HepG2 (cell line): ENCODE measurements around the gene SCN9A. TPM values are rescaled to one million over a fixed set of nuclear protein-coding genes. Genes with fewer than 3 reads are reported as not detected.

Source experiments
- CENPT ChIP-seq: sonication (generic); formaldehyde crosslinking; IDR thresholded peaks from 2 replicates; pipeline ENCODE4 v1.8.0; 2022; ENCODE audit warnings: low read depth, mild to moderate bottlenecking, moderate library complexity, missing genetic modification reagents
- CREM ChIP-seq, 2 experiments: sonication (generic) in 1 of 2; formaldehyde crosslinking in 1 of 2; IDR thresholded peaks; 2 replicates each; pipeline versions ENCODE4 v1.4.0 to v1.6.1; 2016 to 2020; ENCODE audit warnings: antibody characterized with exemption in 1 of 2, mild to moderate bottlenecking in 1 of 2, missing genetic modification reagents in 1 of 2
- DMAP1 ChIP-seq: IDR thresholded peaks from 2 replicates; pipeline ENCODE4 v1.6.1; 2016
- HDAC1 ChIP-seq: sonication (generic); formaldehyde crosslinking; IDR thresholded peaks from 2 replicates; pipeline ENCODE4 v1.5.1; 2020; ENCODE audit warnings: mild to moderate bottlenecking, missing genetic modification reagents
- HDAC6 ChIP-seq: fragments of 200-600 bp; sonication (generic); IDR thresholded peaks from 2 replicates; pipeline ENCODE4 v1.7.0; 2017; ENCODE audit warnings: mild to moderate bottlenecking, antibody characterized with exemption, low read length, low read depth
- MTA1 ChIP-seq: sonication (generic); formaldehyde crosslinking; IDR thresholded peaks from 2 replicates; pipeline ENCODE4 v1.4.0; 2020; ENCODE audit warnings: missing genetic modification reagents, mild to moderate bottlenecking, borderline replicate concordance
- MXI1 ChIP-seq: IDR thresholded peaks from 3 replicates; pipeline ENCODE4 v1.6.1; 2012; ENCODE audit warnings: low read depth, low read length, inconsistent platforms, borderline replicate concordance
- PRPF4 ChIP-seq: fragments of 200-400 bp; formaldehyde crosslinking; IDR thresholded peaks from 2 replicates; pipeline ENCODE4 v1.6.1; 2016; ENCODE audit warnings: low read length, low read depth; ENCODE audit not compliant: poor library complexity, severe bottlenecking
- SKIL ChIP-seq: sonication (generic); formaldehyde crosslinking; IDR thresholded peaks from 2 replicates; pipeline ENCODE4 v1.8.0; 2022; ENCODE audit warnings: missing genetic modification reagents, mild to moderate bottlenecking, moderate library complexity, borderline replicate concordance
- SNAI1 ChIP-seq: sonication (generic); formaldehyde crosslinking; IDR thresholded peaks from 2 replicates; pipeline ENCODE4 v1.5.0; 2020; ENCODE audit warnings: mild to moderate bottlenecking, missing genetic modification reagents, borderline replicate concordance
- SP1 ChIP-seq, 2 experiments: fragments of 450-650 bp in 1 of 2; sonication (generic) in 1 of 2; formaldehyde crosslinking in 1 of 2; IDR thresholded peaks; 2 replicates each; pipeline versions ENCODE4 v1.4.0 to v1.6.1; 2016 to 2020; ENCODE audit warnings: missing genetic modification reagents in 1 of 2
- SP140L ChIP-seq: sonication (generic); formaldehyde crosslinking; IDR thresholded peaks from 2 replicates; pipeline ENCODE4 v1.4.0; 2020; ENCODE audit warnings: missing genetic modification reagents, borderline replicate concordance
- SRF ChIP-seq: IDR thresholded peaks from 2 replicates; pipeline ENCODE4 v1.6.1; 2011; ENCODE audit warnings: mild to moderate bottlenecking, low read depth, low read length, moderate library complexity
- ZBTB26 ChIP-seq: IDR thresholded peaks from 2 replicates; pipeline ENCODE4 v1.6.1; 2016; ENCODE audit warnings: missing compliant biosample characterization, missing genetic modification reagents, borderline replicate concordance
- ZMYM3 ChIP-seq: sonication (generic); formaldehyde crosslinking; IDR thresholded peaks from 2 replicates; pipeline ENCODE4 v1.5.1; 2020; ENCODE audit warnings: mild to moderate bottlenecking, missing genetic modification reagents
- ZNF343 ChIP-seq: sonication (generic); formaldehyde crosslinking; IDR thresholded peaks from 2 replicates; pipeline ENCODE4 v1.4.0; 2020; ENCODE audit warnings: mild to moderate bottlenecking, missing genetic modification reagents
- ZNF496 ChIP-seq: sonication (generic); formaldehyde crosslinking; IDR thresholded peaks from 2 replicates; pipeline ENCODE4 v1.8.1; 2023; ENCODE audit warnings: mild to moderate bottlenecking, moderate library complexity, missing genetic modification reagents; ENCODE audit not compliant: insufficient replicate concordance
- ZNF552 ChIP-seq: sonication (generic); formaldehyde crosslinking; IDR thresholded peaks from 2 replicates; pipeline ENCODE4 v1.9.0; 2022; ENCODE audit warnings: missing genetic modification reagents, mild to moderate bottlenecking, borderline replicate concordance
- ZNF570 ChIP-seq: sonication (generic); formaldehyde crosslinking; IDR thresholded peaks from 2 replicates; pipeline ENCODE4 v1.4.0; 2020; ENCODE audit warnings: mild to moderate bottlenecking, missing genetic modification reagents, borderline replicate concordance
- ZNF607 ChIP-seq: sonication (generic); formaldehyde crosslinking; IDR thresholded peaks from 2 replicates; pipeline ENCODE4 v1.5.1; 2020; ENCODE audit warnings: missing genetic modification reagents, mild to moderate bottlenecking, borderline replicate concordance
- ZNF691 ChIP-seq: sonication (generic); formaldehyde crosslinking; IDR thresholded peaks from 2 replicates; pipeline ENCODE4 v1.4.0; 2020; ENCODE audit warnings: missing genetic modification reagents, low read depth, mild to moderate bottlenecking, borderline replicate concordance
- ZNF746 ChIP-seq: sonication (generic); formaldehyde crosslinking; IDR thresholded peaks from 2 replicates; pipeline ENCODE4 v1.8.0; 2022; ENCODE audit warnings: mild to moderate bottlenecking, missing genetic modification reagents
- ZNF747 ChIP-seq: sonication (generic); formaldehyde crosslinking; IDR thresholded peaks from 2 replicates; pipeline ENCODE4 v1.8.1; 2023; ENCODE audit warnings: missing genetic modification reagents, mild to moderate bottlenecking, borderline replicate concordance
- ZNF773 ChIP-seq: sonication (generic); formaldehyde crosslinking; IDR thresholded peaks from 2 replicates; pipeline ENCODE4 v1.4.0; 2020; ENCODE audit warnings: missing genetic modification reagents, borderline replicate concordance
- polyA plus RNA-seq, 8 experiments: library from polyadenylated mRNA; depleted of rRNA in 3 of 8; stranded (reverse) in 7 of 8; unstranded in 1 of 8; fragments of >200 nt; fragmentation: Illumina TruSeq in 4 of 8; extraction: Trizol in 4 of 8; gene quantifications; 2 replicates each; pipeline versions ENCODE4 v1.2.1 to v1.2.3, GENCODE V29; 2011 to 2016; ENCODE audit warnings: low read depth in 4 of 8, missing spikeins in 1 of 8, mixed read lengths in 1 of 8; ENCODE audit not compliant: insufficient read depth in 1 of 8
- total RNA-seq, 5 experiments: library from RNA; depleted of rRNA; stranded (reverse); fragments of >200 nt; fragmentation: Illumina TruSeq; extraction: Trizol; gene quantifications; 2 replicates each; pipeline ENCODE4 v1.2.3, GENCODE V29; 2016; ENCODE audit warnings: low read depth in 1 of 5

SCN9A gene
- total and polyA plus RNA-seq, 2 of the 13 experiments (the other 11 are each of a cell fraction or from before 2014, with no cell fraction given) = 15.3 to 24.3 TPM

- TF ChIP-seq SP140L (no peak; the same call in 1 of the 2 replicates), ZNF607 (no peak), SP1 (IDR thresholded peaks at IDR 0.05) (no peak), SP1 (CRISPR knock-in tag; IDR thresholded peaks at IDR 0.05) (no peak), SNAI1 (CRISPR knock-in tag) (no peak), SRF (no peak), ZNF747 (CRISPR knock-in tag) (peak; percentile 78; the same call in 1 of the 2 replicates), SKIL (CRISPR knock-in tag) (peak; percentile 74; the same call in 1 of the 2 replicates), PRPF4 (no peak), ZNF343 (peak; percentile 33; the same call in 1 of the 2 replicates), CENPT (CRISPR knock-in tag) (no peak), ZNF552 (CRISPR knock-in tag) (no peak), ZNF746 (CRISPR knock-in tag) (peak; percentile 79; the same call in 1 of the 2 replicates), ZNF496 (CRISPR knock-in tag) (no peak), DMAP1 (CRISPR knock-in tag) (no peak; the same call in 1 of the 2 replicates), MXI1 (peak; percentile 65; the same call in 1 of the 3 replicates), ZMYM3 (CRISPR knock-in tag) (peak; percentile 42; the same call in 1 of the 2 replicates), CREM (IDR thresholded peaks at IDR 0.05) (peak; percentile 95), CREM (CRISPR knock-in tag; IDR thresholded peaks at IDR 0.05) (no peak), ZBTB26 (CRISPR knock-in tag) (peak; percentile 56; the same call in 1 of the 2 replicates), HDAC6 (no peak), ZNF570 (no peak), MTA1 (no peak), HDAC1 (CRISPR knock-in tag) (peak; percentile 78), ZNF773 (CRISPR knock-in tag) (no peak), ZNF691 (CRISPR knock-in tag) (peak; percentile 52; the same call in 1 of the 2 replicates)
Measured at GRCh38 chr2:166230024-166230723, 145.6 kb downstream of the SCN9A start (continued).
